ENCODE measurements around the gene GOLGA8J.
"Not testable (repeated sequence)": the region's sequence is repeated elsewhere in the genome, so short reads cannot be mapped to it uniquely, and the experiment has no call there.

The GOLGA8J gene, protein sequence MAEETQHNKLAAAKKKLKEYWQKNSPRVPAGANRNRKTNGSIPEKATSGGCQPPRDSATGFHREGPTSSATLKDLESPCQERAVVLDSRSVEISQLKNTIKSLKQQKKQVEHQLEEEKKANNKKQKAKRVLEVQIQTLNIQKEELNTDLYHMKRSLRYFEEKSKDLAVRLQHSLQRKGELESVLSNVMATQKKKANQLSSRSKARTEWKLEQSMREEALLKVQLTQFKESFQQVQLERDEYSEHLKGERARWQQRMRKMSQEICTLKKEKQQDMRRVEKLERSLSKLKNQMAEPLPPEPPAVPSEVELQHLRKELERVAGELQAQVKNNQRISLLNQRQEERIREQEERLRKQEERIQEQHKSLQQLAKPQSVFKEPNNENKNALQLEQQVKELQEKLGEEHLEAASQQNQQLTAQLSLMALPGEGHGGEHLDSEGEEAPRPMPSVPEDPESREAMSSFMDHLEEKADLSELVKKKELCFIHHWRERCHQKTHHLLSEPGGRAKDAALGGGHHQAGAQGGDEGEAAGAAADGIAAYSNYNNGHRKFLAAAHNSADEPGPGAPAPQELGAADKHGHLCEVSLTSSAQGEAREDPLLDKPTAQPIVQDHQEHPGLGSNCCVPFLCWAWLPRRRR

DNA sequence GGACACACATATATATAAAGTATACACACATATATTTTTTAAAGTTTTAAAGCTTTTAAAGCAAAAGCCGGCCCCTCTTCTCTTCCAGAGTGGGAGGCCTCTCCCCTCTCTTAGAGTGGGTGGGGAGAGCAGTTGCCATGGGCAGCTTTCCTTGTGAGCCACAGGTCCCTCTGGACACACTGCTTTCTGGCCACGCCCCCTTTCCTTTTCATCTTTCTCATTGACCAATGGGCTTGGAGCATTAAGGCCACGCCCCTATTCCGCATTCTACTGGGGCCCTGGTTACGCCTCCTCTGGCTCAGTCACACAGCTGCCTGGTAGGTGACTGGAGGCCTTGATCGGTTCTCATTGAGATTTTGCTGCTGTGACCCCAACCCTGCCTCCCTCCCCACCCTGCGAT, at the start of gene GOLGA8J:
Gene GOLGA8J, plus strand, starts transcription at position 301 of the 400 bp plus-strand sequence. Its CDS starts 98 bp downstream, at position 399.
- DNase-seq (ENCODE audit: extremely low read depth, low read depth) = not testable (repeated sequence)

DNA sequence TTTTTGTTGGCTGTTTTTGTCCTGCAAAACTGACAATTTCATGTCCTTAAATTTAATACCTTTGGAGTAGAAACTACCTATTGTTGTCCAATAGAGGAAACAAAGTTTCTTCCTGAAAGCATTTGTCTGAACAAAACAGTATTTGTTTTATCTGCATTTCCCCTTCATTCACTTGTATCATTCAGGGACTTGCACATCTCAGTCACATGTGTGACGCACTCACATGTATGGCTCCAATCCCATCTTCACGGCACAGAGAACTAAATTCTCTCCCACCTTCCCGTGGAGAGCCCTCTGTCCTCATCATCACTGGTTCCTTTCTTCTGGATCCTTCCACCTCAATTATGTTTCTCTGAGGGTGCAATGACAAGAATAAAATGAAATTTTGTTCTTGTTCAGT, 49.5 kb upstream of the GOLGA8J start:
- DNase-seq (ENCODE audit: extremely low read depth, low read depth) = no peak
- TF ChIP-seq, protein P1, sequence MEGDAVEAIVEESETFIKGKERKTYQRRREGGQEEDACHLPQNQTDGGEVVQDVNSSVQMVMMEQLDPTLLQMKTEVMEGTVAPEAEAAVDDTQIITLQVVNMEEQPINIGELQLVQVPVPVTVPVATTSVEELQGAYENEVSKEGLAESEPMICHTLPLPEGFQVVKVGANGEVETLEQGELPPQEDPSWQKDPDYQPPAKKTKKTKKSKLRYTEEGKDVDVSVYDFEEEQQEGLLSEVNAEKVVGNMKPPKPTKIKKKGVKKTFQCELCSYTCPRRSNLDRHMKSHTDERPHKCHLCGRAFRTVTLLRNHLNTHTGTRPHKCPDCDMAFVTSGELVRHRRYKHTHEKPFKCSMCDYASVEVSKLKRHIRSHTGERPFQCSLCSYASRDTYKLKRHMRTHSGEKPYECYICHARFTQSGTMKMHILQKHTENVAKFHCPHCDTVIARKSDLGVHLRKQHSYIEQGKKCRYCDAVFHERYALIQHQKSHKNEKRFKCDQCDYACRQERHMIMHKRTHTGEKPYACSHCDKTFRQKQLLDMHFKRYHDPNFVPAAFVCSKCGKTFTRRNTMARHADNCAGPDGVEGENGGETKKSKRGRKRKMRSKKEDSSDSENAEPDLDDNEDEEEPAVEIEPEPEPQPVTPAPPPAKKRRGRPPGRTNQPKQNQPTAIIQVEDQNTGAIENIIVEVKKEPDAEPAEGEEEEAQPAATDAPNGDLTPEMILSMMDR (IDR thresholded peaks at IDR 0.05; ENCODE audit: low read depth, low read length) = no peak

DNA sequence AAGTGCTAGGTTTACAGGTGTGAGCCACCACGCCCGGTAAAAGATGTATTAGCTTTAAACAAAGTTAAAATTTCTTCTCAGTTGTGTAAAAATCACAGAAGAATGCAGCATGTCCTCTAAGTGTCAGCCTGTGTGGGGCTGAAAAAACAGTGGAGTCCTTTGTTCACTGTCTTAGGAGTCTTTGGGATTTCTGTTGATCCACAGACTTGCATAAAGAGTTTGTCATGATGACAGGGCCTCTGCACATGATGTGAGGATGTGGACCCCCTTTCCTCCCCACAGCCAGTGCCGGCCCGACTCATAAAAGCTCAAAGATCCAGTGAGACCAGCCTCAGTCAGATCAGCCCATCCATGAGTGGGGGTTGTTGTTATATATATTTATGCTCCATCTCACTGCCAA, 49.0 kb upstream of the GOLGA8J start:
- DNase-seq (ENCODE audit: extremely low read depth, low read depth) = no peak
- TF ChIP-seq, protein P1 (IDR thresholded peaks at IDR 0.05; ENCODE audit: low read depth, low read length) = no peak

DNA sequence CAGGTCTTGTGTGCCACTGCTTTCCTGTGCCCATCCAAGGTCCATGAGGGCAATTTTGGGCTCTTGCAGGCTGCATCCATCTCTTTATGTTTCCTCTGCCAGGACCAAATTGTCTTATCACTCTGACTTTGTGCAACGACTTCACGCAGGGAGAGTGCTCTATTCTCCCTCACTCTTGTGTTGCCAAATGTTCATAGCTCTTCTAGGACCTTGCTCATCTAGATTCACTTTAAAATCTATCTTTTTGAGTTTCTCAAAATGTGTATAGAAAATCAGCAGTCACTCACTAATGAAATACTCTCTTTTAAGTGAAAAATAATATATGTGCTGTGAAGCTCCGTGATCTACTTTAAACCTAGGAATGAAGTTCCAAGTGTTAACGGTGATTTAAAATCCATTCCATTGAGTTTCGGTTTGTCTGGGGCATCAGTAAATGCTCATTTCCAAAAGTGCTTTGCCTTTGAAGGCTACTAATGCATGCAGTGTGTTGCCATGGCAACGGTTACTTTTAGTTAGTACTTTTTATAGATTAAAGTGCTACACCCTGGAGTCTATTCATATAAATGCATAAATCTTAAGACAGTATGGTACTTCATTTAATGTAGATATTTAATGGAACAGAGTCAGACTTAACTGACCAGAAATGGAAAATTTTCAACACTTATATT, 46.6 kb upstream of the GOLGA8J start:
- DNase-seq (ENCODE audit: extremely low read depth, low read depth) = no peak
- TF ChIP-seq, protein P1 (IDR thresholded peaks at IDR 0.05; ENCODE audit: low read depth, low read length) = no peak

DNA sequence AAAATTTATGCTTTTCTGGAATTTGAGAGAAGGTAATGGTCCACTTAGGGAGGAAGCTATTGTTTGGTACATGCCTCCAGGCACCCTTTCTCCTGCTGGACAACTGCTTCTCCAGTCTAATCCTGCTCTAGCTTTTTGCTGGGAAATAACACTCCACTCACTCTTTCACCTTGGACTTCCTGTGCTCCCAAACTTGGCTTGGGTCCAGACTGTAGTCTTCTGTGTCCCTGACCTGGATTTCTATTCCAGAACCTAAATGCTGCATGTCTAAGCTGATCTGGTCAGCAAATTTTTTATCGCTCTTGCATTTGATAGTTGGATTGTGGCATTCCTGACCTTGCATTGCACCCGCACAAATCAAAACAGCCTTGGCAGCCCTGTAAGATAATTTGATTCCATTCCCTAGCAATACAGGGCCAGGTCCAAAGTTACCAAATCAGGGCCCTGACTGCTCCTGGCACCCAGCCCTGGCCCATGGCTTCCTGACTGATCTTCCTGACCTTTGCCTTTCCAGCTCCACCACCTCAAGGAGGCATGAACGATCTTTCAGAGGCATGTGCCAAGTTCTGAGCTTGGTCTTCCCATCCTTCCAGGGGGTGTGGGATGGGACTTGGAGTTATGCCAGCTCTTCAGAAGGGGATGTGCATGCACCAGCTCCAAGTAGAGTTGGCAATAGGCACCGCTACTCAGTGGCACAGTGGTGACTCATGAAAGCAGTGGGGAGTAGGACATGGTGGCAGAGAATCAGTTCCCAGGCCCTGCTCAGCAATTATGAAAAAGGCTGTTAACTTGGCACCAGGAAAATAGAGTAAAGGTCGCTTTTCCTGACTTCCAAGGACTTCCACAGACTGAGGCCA, 43.9 kb upstream of the GOLGA8J start:
- DNase-seq (ENCODE audit: extremely low read depth, low read depth) = no peak
- TF ChIP-seq, protein P1 (IDR thresholded peaks at IDR 0.05; ENCODE audit: low read depth, low read length) = no peak

DNA sequence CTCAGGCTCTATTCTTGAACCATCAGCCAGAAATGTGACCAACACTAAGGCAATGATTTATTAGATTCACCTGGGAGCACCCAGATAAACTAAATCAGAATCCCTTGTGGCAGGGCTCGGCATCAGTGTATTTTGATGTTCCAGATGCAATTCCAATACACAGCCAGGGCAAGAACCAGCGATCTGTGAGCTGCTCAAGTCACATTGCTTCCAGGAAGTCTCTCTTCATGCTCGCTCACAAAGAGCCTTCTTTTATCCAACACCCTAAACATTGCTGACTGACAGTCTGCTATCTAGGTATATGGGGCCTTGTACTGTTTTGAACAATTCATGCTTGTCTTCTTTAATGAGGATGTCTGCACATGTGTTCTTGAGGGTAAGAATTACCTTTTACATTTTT, 40.9 kb upstream of the GOLGA8J start:
- TF ChIP-seq, protein P1 (IDR thresholded peaks at IDR 0.05; ENCODE audit: low read depth, low read length) = no peak
- no peak for DNase-seq (ENCODE audit: extremely low read depth, low read depth)

DNA sequence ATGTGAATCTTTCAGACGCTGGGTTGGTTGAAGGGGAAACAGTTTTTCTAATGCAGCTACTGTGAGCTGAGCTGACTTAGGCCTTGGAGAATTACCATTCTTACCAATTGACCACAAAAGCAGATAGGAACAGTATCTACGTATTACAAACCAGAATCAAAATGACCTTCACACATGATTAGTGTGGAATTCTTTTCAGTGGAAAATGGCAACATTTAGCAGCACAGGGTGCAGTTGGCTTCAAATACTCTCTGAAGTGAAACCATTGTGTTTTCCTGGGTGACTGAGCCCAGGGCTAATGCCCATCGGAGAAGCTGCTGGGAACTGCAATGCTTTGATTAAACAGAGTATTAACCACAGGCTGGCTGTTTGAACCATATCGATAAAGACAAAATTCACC, 40.2 kb upstream of the GOLGA8J start:
- DNase-seq (ENCODE audit: extremely low read depth, low read depth) = no peak

More for the DNA sequence above, 40.2 kb upstream of the GOLGA8J start:
- TF ChIP-seq, protein P1 (IDR thresholded peaks at IDR 0.05; ENCODE audit: low read depth, low read length) = no peak

All from AG09319 (cell line).